Subcutaneous abdominal adipose tissue (tissue), 5 donors: ENCODE measurements around the gene ZNF839.
"Not testable (repeated sequence)": the region's sequence is repeated elsewhere in the genome, so short reads cannot be mapped to it uniquely, and the experiment has no call there.

Source experiments
- H3K27ac ChIP-seq: one replicate; pipeline ENCODE4 v1.7.0; 2013; ENCODE audit warnings: low read depth, mild to moderate bottlenecking, inconsistent platforms, low read length, moderate library complexity
- H3K27me3 ChIP-seq, 5 donors: one replicate each; pipeline ENCODE4 v1.7.0; 2013; ENCODE audit warnings: low read length in 5 of 5, inconsistent platforms in 1 of 5; ENCODE audit not compliant: control insufficient read depth in 5 of 5, insufficient read depth in 4 of 5
- H3K36me3 ChIP-seq, 5 donors: one replicate each; pipeline ENCODE4 v1.7.0; 2013; ENCODE audit warnings: low read length in 5 of 5; ENCODE audit not compliant: control insufficient read depth in 5 of 5, insufficient read depth in 5 of 5
- H3K4me1 ChIP-seq, 5 donors: one replicate each; pipeline ENCODE4 v1.7.0; 2013; ENCODE audit warnings: low read length in 5 of 5, mild to moderate bottlenecking in 3 of 5, moderate library complexity in 1 of 5; ENCODE audit not compliant: control insufficient read depth in 5 of 5, insufficient read depth in 5 of 5
- H3K4me3 ChIP-seq, 5 donors: one replicate each; pipeline ENCODE4 v1.7.0; 2013; ENCODE audit warnings: low read length in 5 of 5, low read depth in 1 of 5
- H3K9ac ChIP-seq, 5 donors: one replicate each; pipeline ENCODE4 v1.7.0; 2013; ENCODE audit warnings: low read length in 5 of 5, mild to moderate bottlenecking in 4 of 5, moderate library complexity in 3 of 5
- H3K9me3 ChIP-seq, 5 donors: one replicate each; pipeline ENCODE4 v1.7.0; 2013; ENCODE audit warnings: low read length in 5 of 5; ENCODE audit not compliant: control insufficient read depth in 5 of 5
- donor health status: healthy.
- donor health status: healthy.
- donor health status: healthy.
- donor health status: healthy.
- donor health status: healthy.

The ZNF839 gene

GRCh38 chr14:102351593-102351992, 32.0 kb downstream of the ZNF839 start:
- peaks cover 0 to 20% (median 3%) of the 10 kb centered on the region in 5 donors for H3K4me1 ChIP-seq
- H3K27ac ChIP-seq, result peak overlapping the region; percentile 50
- H3K4me3 ChIP-seq, result peak overlapping the region in 1 of 5 donors; percentile 19
- not testable (repeated sequence) for H3K9ac ChIP-seq, H3K9me3 ChIP-seq, H3K27me3 ChIP-seq
- peaks cover 18 to 74% (median 67%) of the 10 kb centered on the region in 5 donors for H3K36me3 ChIP-seq

- Histone ChIP-seq H3K27me3 (no peaks in the 10 kb centered on the region), H3K9me3 (no peaks in the 10 kb centered on the region), H3K4me3 (no peak overlapping the region), H3K36me3 (peaks cover 18 to 74% (median 63%) of the 10 kb centered on the region in 5 donors), H3K4me1 (peaks cover 0 to 20% (median 3%) of the 10 kb centered on the region in 5 donors), H3K9ac (no peak overlapping the region), H3K27ac (peak overlapping the region; percentile 6)
Observed at GRCh38 chr14:102352213-102352612, 32.7 kb downstream of the ZNF839 start.

GRCh38 chr14:102353126-102353619, 33.6 kb downstream of the ZNF839 start:
- Histone ChIP-seq H3K4me1 (peaks cover 0 to 20% (median 3%) of the 10 kb centered on the region in 5 donors), H3K9me3 (no peaks in the 10 kb centered on the region), H3K36me3 (peaks cover 26 to 74% (median 64%) of the 10 kb centered on the region in 5 donors), H3K9ac (no peak overlapping the region), H3K27me3 (no peaks in the 10 kb centered on the region), H3K4me3 (no peak overlapping the region), H3K27ac (no peak overlapping the region)

GRCh38 chr14:102356280-102356679, 36.7 kb downstream of the ZNF839 start:
- Histone ChIP-seq H3K9me3 (no peaks in the 10 kb centered on the region), H3K36me3 (peaks cover 20 to 69% (median 57%) of the 10 kb centered on the region in 5 donors)

GRCh38 chr14:102359341-102359740, 39.8 kb downstream of the ZNF839 start:
- peaks cover 6 to 28% (median 23%) of the 10 kb centered on the region in 5 donors for H3K4me1 ChIP-seq
- H3K27ac ChIP-seq, result no peak overlapping the region
- H3K27me3 ChIP-seq, result no peaks in the 10 kb centered on the region
- no peak overlapping the region for H3K4me3 ChIP-seq
- H3K9ac ChIP-seq, result no peak overlapping the region
- H3K36me3 ChIP-seq, result peaks cover 15 to 50% (median 39%) of the 10 kb centered on the region in 5 donors
- H3K9me3 ChIP-seq, result no peaks in the 10 kb centered on the region

More at GRCh38 chr14:102356280-102356679, 36.7 kb downstream of the ZNF839 start:
- Histone ChIP-seq H3K27me3 (no peaks in the 10 kb centered on the region), H3K4me1 (peaks cover 0 to 13% (median under 1%) of the 10 kb centered on the region in 5 donors), H3K9ac (no peak overlapping the region), H3K27ac (no peak overlapping the region), H3K4me3 (no peak overlapping the region)

GRCh38 chr14:102360388-102360787, 40.8 kb downstream of the ZNF839 start:
- peaks cover 6 to 30% (median 23%) of the 10 kb centered on the region in 5 donors for H3K4me1 ChIP-seq
- H3K27me3 ChIP-seq, result no peaks in the 10 kb centered on the region
- no peak overlapping the region for H3K27ac ChIP-seq
- H3K36me3 ChIP-seq, result peaks cover 15 to 39% (median 30%) of the 10 kb centered on the region in 5 donors
- peak overlapping the region in 1 of 5 donors; percentile 21 for H3K9ac ChIP-seq
- H3K4me3 ChIP-seq, result no peak overlapping the region
- no peaks in the 10 kb centered on the region for H3K9me3 ChIP-seq

- H3K9ac ChIP-seq, result peak overlapping the region; percentile 92 to 98 (median 96)
- peaks cover 6 to 30% (median 23%) of the 10 kb centered on the region in 5 donors for H3K4me1 ChIP-seq
- H3K27ac ChIP-seq, result peak overlapping the region; percentile 88
- no peaks in the 10 kb centered on the region for H3K9me3 ChIP-seq
- H3K27me3 ChIP-seq, result no peaks in the 10 kb centered on the region
- H3K4me3 ChIP-seq, result peak overlapping the region; percentile 89 to 93 (median 93)
- H3K36me3 ChIP-seq, result peaks cover 11 to 22% (median 16%) of the 10 kb centered on the region in 5 donors
Observed at GRCh38 chr14:102362084-102362483, 42.5 kb downstream of the ZNF839 start.

GRCh38 chr14:102362545-102363181, 43.1 kb downstream of the ZNF839 start, which contains the start of the genes CINP and TECPR2:
TSS of gene CINP (minus strand) at chr14:102362890. CDS start at chr14:102362851, 39 bp downstream.
TSS of gene TECPR2 (plus strand) at chr14:102362941. CDS start at chr14:102376722, 13,781 bp downstream.
- Histone ChIP-seq H3K9me3 (no peaks in the 10 kb centered on the region), H3K9ac (peak within 1 kb of the TSS; percentile 92 to 98 (median 96)), H3K27ac (peak within 1 kb of the TSS; percentile 88), H3K4me3 (peak within 1 kb of the TSS; percentile 89 to 93 (median 93)), H3K36me3 (peaks cover 7 to 18% (median 12%) of the 10 kb centered on the region in 5 donors), H3K27me3 (no peaks in the 10 kb centered on the region), H3K4me1 (peaks cover 6 to 30% (median 23%) of the 10 kb centered on the region in 5 donors)

GRCh38 chr14:102363182-102363943, 43.8 kb downstream of the ZNF839 start:
- H3K27me3 ChIP-seq, result no peaks in the 10 kb centered on the region
- peak overlapping the region; percentile 76 to 93 (median 91) for H3K4me3 ChIP-seq
- peak overlapping the region; percentile 60 to 90 (median 75) for H3K9ac ChIP-seq
- peaks cover 3 to 11% (median 5%) of the 10 kb centered on the region in 5 donors for H3K36me3 ChIP-seq
- H3K9me3 ChIP-seq, result no peaks in the 10 kb centered on the region
- H3K4me1 ChIP-seq, result peaks cover 6 to 30% (median 23%) of the 10 kb centered on the region in 5 donors
- H3K27ac ChIP-seq, result peak overlapping the region; percentile 88
